ENCODE results near the gene PPDPF.
"Not testable (repeated sequence)": the region's sequence is repeated elsewhere in the genome, so short reads cannot be mapped to it uniquely, and the experiment has no call there.

PPDPF gene

GRCh38 chr20:63557481-63557891 lies 36.9 kb downstream of the PPDPF start:
- no peak overlapping the region for H3K4me3 ChIP-seq (ENCODE audit: low read depth, low read length)
- DNase-seq (ENCODE audit: low read depth), result no peak

GRCh38 chr20:63558804-63559484 lies 38.4 kb downstream of the PPDPF start:
- no peak for DNase-seq (ENCODE audit: low read depth)
- no peak overlapping the region for H3K4me3 ChIP-seq (ENCODE audit: low read depth, low read length)

- not testable (repeated sequence) for H3K4me3 ChIP-seq (ENCODE audit: low read depth, low read length); DNase-seq (ENCODE audit: low read depth)
These were observed 39.1 kb downstream of the PPDPF start for GRCh38 chr20:63559485-63560332.

GRCh38 chr20:63560333-63560805 lies 39.8 kb downstream of the PPDPF start:
- DNase-seq (ENCODE audit: low read depth), result no peak
- H3K4me3 ChIP-seq (ENCODE audit: low read depth, low read length), result no peak overlapping the region

GRCh38 chr20:63560856-63561609 lies 40.5 kb downstream of the PPDPF start:
- H3K4me3 ChIP-seq (ENCODE audit: low read depth, low read length), result no peak overlapping the region

GRCh38 chr20:63561624-63562396 lies 41.2 kb downstream of the PPDPF start:
- H3K4me3 ChIP-seq (ENCODE audit: low read depth, low read length), result no peak overlapping the region
- DNase-seq (ENCODE audit: low read depth), result no peak

More at GRCh38 chr20:63560856-63561609, 40.5 kb downstream of the PPDPF start:
- DNase-seq (ENCODE audit: low read depth), result no peak

- no peak overlapping the region for H3K4me3 ChIP-seq (ENCODE audit: low read depth, low read length)
- DNase-seq (ENCODE audit: low read depth), result no peak
These were observed 42.1 kb downstream of the PPDPF start for GRCh38 chr20:63562461-63563224.

- H3K4me3 ChIP-seq (ENCODE audit: low read depth, low read length), result no peak overlapping the region
- no peak for DNase-seq (ENCODE audit: low read depth)
These were observed 42.8 kb downstream of the PPDPF start for GRCh38 chr20:63563225-63563935.

GRCh38 chr20:63564036-63564810 lies 43.7 kb downstream of the PPDPF start:
- no peak overlapping the region for H3K4me3 ChIP-seq (ENCODE audit: low read depth, low read length)
- no peak for DNase-seq (ENCODE audit: low read depth)

GRCh38 chr20:63565021-63565698 lies 44.6 kb downstream of the PPDPF start:
- H3K4me3 ChIP-seq (ENCODE audit: low read depth, low read length), result no peak overlapping the region
- DNase-seq (ENCODE audit: low read depth), result no peak

- no peak for DNase-seq (ENCODE audit: low read depth)
- no peak overlapping the region for H3K4me3 ChIP-seq (ENCODE audit: low read depth, low read length)
These were observed 45.3 kb downstream of the PPDPF start for GRCh38 chr20:63565699-63566335.

- no peak overlapping the region for H3K4me3 ChIP-seq (ENCODE audit: low read depth, low read length)
- no peak for DNase-seq (ENCODE audit: low read depth)
These were observed 46.0 kb downstream of the PPDPF start for GRCh38 chr20:63566395-63567135.

- H3K4me3 ChIP-seq (ENCODE audit: low read depth, low read length), result no peak overlapping the region
- DNase-seq (ENCODE audit: low read depth), result no peak
These were observed 46.5 kb downstream of the PPDPF start for GRCh38 chr20:63567136-63567385.

GRCh38 chr20:63567386-63568169 lies 47.0 kb downstream of the PPDPF start:
- DNase-seq (ENCODE audit: low read depth), result no peak
- no peak overlapping the region for H3K4me3 ChIP-seq (ENCODE audit: low read depth, low read length)

Measured in skeletal muscle cell (primary cell).